Stimulated activated CD4-positive, alpha-beta T cell treated with anti-CD3 and anti-CD28 coated beads, Interleukin-4, amount 100 ng/mL, for 48 hours (primary cell): Measurements from ENCODE around the gene DPM1.
"Not testable (repeated sequence)": the region's sequence is repeated elsewhere in the genome, so short reads cannot be mapped to it uniquely, and the experiment has no call there.

Experiments
- DNase-seq, 2 donors: peaks; one replicate each; pipeline ENCODE4 v3.0.0-alpha.2; 2020; ENCODE audit warnings: low read depth in 2 of 2

DPM1 gene

DNA sequence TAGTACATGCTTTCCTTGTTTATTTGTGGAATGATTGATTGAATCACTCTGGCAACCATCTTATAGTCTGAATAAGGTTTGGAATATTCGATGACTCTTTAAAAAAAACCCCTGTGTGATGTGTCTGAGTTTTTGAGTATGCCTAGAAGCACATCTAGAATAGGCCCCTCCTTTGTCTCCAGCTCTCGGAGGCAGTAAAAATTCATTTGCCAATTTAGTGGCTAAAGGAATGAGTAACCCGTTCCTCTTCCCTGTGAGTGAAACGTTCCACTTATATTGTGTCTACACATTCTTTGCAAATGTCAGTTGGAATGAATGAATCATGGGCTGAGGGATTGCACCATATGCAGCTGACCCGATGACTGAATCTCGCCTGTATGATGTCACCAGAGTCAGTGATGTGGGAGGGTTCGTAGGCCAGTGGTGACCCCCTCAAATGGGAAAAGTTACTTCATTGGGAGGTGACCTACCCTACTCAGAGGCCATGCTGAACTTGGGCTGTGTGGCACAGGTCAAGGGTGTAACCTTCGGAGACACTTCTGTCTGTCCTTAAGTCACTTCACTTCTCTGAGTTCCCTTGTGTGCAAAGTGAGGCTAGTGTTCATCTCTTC is 21.8 kb upstream of the DPM1 start:
- peak; percentile 32 to 41 for DNase-seq

DNA sequence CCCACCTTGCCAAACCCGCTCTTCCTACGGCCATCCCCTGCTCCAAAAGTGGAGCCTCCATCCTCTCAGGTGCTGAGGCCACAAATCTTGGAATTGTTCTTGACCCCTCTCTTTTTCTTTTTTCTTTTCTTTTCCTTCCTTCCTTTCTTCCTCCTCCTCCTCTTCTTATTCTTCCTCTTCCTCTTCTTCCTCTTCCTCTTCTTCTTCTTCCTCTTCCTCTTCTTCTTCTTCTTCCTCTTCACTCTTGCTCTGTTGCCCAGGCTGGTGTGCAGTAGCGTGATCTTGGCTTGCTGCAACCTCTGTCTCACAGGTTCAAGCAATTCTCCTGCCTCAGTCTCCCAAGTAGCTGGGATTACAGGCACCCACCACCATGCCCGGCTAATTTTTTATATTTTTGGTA is 20.2 kb upstream of the DPM1 start:
- DNase-seq: not testable (repeated sequence)

DNA sequence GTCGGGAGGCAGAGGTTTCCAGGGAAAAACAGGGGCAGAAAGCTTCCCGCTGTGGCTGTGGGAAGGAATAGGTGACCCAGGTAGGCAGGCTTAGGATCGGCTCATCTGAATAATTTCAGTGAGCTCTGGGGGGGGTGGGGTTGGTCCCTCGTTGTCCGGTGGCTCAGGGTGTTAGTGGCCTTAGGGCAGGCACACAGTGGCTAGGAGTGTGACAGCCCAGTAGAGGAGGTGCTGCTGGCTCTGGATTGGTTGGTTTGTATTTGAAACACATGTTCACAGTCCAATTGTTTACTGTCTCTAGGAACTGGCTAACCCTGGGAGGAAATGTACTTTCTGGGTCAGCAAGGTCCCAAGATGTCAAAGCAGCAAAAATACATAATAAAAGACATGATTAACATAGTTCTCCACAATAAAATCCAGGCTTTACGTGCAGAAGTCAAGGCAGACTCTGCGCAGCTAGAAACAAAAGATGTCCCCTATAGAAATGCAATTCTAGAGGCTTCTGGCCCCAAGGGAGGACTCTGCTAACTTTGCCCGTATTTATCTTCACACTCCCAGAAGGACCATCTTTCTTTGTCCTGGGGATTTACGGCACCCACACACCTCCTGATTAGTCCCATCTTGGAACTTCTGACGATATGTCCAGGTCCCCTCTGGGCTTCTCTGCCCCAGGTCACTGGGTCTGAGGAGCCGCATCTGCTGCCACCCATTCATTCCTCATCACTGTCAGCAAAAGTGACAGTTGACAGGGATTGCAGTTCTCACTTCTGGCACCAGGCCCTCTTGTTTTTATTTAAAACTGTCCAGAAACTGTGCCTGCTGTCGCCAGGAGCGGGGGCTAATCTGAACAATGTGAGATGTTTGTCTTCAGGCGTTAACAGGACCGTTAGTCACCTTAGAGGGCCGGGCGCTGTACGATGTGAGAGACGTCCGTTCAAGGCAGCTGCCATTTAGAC is 19.0 kb upstream of the DPM1 start:
- no peak for DNase-seq

DNA sequence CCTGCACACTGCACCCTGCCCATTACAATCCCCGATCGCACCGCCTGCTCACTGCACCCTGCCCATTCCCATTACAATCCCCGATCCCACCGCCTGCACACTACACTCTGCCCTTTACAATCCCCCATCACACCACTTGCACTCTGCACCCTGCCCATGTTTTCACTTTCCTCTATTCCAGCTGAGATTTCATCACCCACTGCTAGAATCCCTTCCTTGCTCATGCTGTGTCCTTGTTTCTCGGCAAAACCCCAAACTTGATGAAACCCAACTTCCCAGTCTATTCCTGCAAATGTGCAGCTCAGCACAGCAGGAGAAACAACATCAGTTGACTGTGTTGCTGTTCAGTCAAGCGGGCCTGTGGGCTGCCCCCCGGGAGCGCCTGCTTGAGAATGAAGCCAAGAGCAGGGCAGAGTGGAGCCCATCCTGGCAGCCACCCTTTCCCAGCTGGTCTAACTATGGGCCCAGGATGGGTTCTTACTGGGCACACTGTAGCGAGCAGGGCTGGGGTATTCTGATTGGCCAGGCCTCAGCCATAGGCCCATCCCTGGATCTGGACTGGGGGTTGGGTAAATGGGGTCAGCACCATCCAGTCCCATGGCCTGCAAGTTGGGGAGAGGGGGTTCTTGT is 17.5 kb upstream of the DPM1 start:
- DNase-seq: no peak

DNA sequence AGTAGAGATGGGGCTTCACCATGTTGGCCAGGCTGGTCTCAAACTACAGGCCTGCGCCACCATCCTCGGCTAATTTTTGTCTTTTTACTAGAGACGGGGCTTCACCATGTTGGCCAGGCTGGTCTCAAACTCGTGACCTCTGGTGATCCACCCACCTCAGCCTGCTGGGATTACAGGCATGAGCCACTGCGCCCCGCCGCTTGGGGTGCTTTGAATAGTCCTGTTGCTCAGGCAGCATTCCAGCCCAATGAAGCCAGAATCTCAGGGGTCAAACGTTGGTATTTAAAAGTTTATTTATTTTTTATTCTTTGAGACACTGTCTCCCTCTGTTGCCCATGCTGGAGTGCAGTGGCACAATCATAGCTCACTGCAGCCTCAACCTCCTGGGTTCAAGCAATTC is 11.6 kb upstream of the DPM1 start:
- no peak for DNase-seq

DNA sequence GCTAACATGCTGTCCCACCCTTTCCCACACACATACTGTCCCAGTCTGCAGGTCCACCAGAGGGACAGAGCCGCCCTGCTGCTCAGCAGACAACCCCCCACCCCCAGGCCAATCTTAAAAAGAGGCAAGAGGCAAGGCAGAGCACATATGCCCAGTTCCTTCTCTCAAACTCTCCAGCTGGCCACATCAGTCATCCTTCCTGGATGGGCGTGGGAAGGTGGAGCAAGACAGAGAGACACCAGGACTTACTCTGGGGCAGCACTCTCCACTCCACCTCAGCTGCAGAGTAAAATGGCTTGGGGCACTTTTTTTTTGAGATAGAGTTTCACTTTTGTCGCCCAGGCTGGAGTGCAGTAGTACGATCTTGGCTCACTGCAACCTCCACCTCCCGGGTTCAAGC is 11.1 kb upstream of the DPM1 start:
- no peak for DNase-seq

DNA sequence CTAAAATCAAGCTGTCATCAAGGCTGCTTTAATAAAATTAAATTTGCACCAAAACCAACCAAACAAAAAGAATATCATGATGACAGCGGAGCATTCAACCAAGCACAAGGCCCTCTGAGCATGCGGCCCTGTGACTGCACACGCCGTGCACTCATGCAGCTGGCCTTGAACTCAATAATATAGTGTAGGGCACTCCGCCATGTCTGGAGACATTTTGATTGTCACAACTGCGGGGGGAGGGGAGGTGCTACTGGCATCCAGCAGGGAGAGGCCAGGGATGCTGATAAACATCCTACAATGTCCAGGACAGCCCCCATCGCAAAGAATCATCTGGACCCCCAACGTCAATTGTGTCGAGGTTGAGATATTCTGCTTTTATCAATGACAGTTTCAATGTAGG is 10.0 kb upstream of the DPM1 start:
- no peak for DNase-seq

DNA sequence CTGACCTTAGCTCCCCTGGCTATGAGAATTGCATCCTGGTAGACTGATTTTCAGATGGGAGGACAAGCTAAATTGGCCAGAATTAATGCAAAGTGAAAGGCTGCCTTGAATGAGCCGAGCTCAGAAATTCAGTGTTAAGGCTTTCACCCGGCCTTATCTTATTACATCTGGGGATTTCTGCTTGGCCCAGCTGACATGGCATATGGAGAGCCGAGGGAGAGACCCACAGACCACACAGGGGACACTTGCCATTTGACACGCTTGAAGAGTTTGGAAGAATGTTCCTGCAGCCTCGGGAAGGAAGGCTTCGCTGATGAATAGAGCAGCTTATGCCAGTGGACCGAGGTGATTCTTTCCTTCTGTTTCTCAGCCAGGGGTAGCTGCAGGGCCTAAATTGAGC is 9.3 kb upstream of the DPM1 start:
- no peak for DNase-seq

DNA sequence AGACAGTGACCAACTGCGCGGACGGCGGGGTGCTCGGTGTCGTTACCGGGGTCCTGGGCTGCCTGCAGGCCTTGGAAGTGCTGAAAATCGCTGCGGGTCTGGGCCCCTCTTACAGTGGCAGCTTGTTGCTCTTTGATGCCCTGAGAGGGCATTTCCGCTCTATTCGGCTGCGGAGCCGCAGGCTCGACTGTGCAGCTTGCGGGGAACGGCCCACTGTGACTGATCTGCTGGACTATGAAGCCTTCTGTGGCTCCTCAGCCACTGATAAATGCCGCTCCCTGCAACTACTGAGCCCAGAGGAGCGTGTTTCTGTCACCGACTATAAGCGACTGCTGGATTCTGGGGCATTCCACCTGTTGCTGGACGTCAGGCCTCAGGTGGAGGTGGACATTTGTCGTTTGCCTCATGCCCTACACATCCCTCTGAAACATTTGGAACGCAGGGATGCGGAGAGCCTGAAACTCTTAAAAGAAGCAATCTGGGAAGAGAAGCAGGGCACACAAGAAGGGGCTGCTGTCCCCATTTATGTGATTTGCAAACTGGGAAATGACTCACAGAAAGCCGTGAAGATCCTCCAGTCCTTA is 1.3 kb upstream of the DPM1 start:
- DNase-seq: no peak

DNA sequence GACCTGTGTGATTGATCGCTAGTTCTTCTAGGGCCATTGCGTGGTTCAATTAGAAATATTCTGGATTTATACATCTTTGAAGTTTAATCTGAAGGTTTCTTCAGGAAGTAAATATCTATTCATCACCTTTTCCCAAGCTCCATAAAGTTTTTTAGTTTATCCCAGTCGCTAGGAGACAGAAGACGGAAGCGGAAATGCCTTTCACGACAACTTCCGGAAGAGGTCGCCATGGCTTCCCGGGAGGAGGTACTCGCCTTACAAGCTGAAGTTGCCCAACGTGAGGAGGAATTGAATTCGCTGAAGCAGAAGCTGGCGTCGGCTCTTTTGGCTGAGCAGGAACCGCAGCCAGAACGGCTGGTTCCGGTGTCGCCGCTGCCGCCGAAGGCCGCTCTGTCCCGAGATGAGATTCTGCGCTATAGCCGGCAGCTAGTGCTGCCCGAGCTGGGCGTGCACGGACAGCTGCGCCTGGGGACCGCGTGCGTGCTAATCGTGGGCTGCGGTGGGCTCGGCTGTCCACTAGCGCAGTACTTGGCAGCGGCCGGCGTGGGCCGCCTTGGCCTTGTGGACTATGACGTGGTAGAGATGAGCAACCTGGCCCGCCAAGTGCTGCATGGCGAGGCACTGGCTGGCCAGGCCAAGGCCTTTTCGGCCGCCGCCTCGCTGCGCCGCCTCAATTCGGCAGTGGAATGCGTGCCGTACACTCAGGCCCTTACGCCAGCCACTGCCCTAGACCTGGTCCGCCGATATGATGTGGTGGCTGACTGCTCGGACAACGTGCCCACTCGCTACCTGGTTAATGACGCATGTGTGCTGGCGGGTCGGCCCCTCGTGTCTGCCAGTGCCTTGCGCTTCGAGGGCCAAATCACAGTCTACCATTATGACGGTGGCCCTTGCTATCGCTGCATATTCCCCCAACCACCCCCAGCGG is 547 bp upstream of the DPM1 start, which contains the start of gene MOCS3:
TSS of gene MOCS3 (plus strand) at position 204 of the 928 bp plus-strand sequence. CDS start at position 229, 25 bp downstream.
- peak; percentile 49 to 79 for DNase-seq

DNA sequence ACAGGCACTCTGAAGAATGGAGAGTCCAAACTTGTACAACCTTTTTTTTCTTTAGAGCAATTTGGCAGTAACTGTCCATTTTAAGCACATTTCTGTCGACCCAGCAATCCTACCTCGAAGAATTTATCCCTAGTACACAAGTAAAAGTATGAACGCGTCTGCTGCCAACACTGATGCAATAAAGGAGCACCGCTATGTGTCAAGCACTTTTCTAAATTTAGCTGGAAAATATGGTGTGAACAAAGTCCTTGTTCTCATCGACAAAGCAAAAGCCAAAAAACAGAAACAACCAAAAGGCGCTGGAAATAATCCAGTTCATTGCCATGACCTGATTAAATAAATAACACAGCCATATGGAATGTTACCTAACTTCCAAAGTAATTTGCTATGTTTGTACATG is 1.1 kb downstream of the DPM1 start:
- DNase-seq: no peak

DNA sequence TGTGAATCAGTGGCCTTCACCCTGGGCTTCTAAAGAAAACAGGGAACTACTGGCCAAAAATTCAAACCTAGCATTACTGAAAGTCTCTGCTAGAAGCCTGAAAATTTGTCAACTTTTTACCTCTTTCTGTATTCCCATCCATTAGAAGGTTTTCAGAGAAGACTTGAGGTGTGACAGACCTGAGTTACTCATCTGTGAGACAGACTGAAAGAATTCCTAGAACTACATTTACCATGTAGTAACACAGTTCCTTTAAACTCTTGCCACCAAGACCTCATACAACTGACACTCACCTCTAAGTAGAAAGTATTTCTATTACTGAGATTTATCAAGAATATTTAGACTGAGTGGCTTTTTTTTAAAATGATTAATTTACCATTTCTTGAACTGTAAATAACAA is 4.5 kb downstream of the DPM1 start:
- no peak for DNase-seq

DNA sequence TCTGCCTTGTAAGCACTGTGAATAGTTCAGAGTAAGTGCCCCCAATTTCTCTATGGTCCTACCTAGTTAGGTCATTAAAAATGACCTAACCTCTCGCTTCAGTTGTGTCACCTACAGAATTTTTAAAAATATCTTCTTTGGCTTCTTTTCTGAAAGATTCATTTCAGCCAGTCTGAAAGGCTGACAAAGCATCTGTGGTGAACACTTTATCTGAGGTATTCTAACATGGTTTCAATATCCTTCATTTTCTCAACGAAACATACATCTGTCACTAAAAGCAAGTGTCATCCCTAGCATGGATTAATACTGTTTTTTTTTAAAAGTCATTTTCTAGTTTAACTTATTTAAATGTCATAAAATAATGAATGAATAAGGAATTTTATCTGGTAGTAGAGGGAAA is 5.1 kb downstream of the DPM1 start:
- DNase-seq: no peak

DNA sequence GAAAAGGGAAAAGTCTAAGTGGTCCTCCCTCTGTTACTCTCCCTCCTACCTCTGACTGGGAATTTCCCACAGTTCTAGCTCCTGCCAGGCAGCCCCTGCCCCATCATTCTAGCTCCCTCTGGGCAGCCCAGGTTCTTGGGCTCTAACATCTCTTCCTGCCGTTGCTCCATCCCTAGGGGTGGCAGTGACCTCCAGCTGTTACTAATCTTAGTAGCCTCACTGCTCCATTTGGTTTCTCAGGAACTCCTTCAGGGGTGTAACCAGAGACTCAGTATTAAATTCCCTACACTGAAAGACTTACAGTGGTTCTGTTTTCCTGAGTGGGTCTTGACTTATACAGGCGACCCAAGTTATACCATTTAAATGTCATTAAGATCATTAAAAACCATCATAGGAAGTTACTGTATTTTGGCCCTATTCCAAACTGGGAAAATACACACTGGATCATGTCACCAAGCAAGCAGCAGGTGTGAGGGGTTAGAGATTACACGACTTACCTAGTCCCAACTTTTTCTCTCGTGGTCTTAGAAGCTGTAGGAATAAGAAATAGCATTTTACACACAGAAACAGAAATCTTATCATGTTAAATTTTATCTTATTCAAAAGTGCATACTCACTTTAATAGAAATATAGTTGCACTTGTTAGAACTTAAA is 10.1 kb downstream of the DPM1 start:
- DNase-seq: no peak

DNA sequence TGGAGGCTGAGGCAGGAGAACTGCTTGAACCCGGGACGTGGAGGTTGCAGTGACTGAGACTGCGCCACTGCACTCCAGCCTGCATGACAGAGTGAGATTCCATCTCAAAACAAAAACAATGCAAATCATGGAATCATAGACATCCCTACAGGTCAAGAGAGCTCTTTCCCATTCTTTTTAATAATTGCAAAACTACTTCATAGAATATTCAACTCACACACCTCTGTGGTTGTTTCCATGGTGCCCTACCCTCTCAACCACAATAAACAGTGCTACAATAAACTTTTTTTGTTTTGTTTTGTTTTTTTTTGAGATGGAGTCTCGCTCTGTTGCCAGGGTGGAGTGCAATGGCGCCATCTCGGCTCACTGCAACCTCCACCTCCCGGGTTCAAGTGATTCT is 15.3 kb downstream of the DPM1 start:
- DNase-seq: no peak

DNA sequence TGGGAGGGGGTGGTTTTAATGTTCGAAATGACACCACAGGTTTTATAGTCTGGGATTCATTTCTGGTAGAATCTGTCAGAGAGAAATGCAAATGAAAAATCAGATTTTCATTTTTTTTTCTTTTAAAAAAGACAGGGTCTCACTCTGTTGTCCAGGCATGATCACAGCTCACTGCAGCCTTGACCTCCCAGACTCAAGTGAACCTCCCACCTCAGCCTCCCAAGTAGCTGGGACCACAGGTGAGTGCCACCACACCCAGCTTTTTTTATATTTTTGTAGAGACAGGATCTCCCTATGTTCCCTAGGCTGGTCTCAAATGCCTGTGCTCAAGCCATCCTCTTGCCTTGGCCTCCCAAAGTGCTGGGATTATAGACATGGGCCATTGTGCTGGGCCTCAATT is 24.7 kb downstream of the DPM1 start:
- DNase-seq: no peak

DNA sequence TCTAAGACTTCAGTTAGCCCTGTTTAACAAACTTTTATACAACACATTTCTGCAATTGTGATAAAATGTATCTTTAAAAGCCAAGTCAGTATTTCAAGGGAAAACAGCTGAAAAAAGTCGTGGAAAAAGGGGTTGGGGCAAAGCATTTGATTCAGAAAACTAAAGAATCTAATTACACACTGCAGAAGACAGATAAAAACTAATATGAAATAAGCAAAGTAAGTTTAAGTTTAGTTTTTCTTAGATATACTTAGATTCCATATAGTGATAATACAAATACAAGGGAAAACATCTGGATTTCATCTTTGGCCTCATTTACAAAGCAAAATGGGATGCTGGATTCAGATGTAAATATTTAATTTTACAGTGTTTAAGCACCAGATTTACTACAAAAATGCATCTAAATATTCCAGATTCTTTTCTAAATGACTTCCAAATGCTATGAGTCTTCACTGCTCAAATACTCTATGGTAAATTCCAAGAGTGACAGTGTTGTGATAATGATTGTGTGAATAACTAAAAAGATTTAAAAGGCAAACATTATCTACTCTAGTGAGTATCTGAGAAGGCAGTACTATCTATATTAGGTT is 25.5 kb downstream of the DPM1 start:
- DNase-seq: no peak

DNA sequence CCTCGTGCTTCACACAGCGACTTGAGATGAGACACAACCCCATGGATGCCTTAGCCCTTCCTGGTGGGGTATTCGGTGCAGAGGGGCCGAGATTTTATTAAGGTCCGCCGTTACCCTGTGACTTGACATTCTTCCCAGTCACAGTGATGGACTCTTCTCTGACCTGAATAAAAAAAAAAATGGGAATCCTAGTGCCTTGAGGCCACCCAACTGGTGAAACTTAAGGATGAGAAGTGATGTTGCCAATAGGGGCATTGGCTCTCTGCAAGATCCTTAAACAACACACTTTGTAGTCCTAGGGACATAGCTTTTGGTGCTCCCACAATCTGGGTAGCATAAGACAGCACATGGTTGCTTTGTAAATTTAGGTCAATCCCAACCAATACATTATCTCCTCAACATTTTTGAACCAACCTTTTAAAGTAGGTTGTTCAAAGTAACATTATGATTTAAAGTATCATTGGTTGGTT is 26.3 kb downstream of the DPM1 start:
- no peak for DNase-seq

DNA sequence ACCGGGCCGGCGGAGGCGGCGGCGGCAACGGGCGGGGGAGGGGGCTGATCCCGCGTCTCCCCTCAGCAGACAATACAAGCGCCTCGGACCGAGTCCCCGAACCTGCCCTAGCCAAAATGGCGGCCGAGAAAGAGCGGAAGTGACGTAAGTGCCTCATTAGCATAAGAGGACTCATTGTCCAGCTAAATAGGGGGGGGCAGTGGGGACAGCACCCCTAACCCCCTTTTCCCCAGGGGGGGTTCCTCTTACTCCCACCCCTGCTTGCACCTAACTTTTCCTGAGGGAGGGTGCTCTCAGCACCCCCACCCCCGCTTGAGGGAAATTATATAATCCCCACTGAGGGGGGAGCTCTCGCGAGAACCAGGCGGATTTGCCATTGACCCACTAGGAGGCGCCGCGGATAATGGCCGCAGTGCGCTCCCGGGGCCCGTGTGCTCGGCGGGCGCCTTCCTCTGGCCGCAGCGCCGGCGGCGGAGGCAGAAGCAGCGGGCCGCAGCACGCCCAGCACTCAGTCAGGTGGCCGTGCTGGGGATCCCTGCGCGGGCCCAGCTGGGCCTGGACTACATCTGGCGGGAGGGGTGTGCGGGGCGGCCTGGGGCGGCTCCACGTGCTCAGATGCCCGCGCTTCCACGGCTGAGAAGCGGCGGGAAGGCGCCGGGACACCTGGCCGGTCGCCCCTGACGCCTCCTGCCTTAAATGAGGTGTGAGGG is 26.9 kb downstream of the DPM1 start, which contains the start of gene ADNP:
TSS of gene ADNP (minus strand) at position 132 of the 710 bp plus-strand sequence. CDS start 27,441 bp downstream, outside the sequence.
- peak; percentile 77 to 78 for DNase-seq

DNA sequence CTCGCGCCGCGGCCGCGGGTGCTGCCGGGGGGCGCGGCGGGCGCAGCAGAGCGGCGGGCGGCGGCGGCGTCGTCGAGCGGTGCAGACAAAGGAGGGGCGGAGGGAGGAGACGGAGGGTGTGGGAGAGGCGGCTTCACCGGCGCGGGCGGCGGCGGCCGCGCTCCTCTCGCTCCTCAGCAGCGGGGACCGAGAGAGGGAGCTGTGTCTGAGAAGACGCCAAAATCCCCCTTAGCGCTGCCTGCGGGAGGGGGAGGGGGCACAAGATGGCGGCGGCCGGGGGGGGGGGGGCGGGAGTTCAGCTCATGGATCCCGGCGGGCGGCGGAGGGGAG is 27.4 kb downstream of the DPM1 start:
- DNase-seq: no peak
